ENCODE results near the gene SPTB.

SPTB gene

DNA sequence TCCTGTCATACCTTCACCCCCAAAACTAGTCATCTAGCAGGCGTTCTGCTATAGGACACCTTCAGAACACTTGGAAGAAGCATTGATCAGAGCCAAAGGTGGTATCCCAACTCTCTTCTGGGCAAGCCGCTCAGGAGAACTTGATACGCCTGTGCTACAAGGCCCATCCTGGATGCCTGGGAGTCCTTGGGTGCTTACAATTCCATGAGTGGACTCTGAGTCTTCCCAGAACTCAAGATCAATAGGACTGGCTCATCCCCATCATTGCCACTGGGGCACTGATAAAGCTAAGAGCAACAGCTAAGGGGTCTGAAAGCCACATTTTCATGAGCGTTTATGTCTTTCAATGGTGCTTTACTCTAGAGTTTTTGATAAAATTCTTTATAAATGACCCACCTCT is 1.9 kb downstream of the SPTB start:
- Histone ChIP-seq H3K4me3 (ENCODE audit: control insufficient read depth in 1 of 7, extremely low read depth in 1 of 7, insufficient read depth in 4 of 7, low read depth in 2 of 7, low read length in 6 of 7) (no peak overlapping the region), H3K4me1 (ENCODE audit: control extremely low read depth in 1 of 4, control insufficient read depth in 4 of 4, insufficient read depth in 4 of 4, low read length in 3 of 4) (peaks cover 0 to 21% (median 18%) of the 10 kb centered on the region in 4 experiments), H3K36me3 (ENCODE audit: control insufficient read depth in 4 of 4, insufficient read depth in 4 of 4, low read length in 3 of 4) (no peaks in the 10 kb centered on the region), H3K9me3 (ENCODE audit: control extremely low read depth in 1 of 5, control insufficient read depth in 4 of 5, insufficient read depth in 2 of 5, low read depth in 1 of 5, low read length in 4 of 5) (no peaks in the 10 kb centered on the region), H3K27ac (ENCODE audit: insufficient read depth in 1 of 2, low read depth in 1 of 2, low read length in 2 of 2, poor library complexity in 1 of 2, severe bottlenecking in 2 of 2) (no peak overlapping the region), H3K27me3 (replicated peaks in 2 of 5; ENCODE audit: control insufficient read depth in 4 of 5, insufficient read depth in 5 of 5, low read length in 4 of 5) (peaks cover 15 to 58% (median 33%) of the 10 kb centered on the region in 5 experiments)
- ChIA-PET CTCF (interaction anchor here (1.0 to 7.0 kb wide), 6 partner anchors 9 to 54 kb away, joined by 3 to 77 read pairs (median 11); no protein-coding TSS in a partner anchor), POLR2A (no interaction called here)
- WGBS (ENCODE audit: insufficient coverage), result 97% methylated on average over 4 of the region's 4 CpGs
- DNase-seq, result no peak

DNA sequence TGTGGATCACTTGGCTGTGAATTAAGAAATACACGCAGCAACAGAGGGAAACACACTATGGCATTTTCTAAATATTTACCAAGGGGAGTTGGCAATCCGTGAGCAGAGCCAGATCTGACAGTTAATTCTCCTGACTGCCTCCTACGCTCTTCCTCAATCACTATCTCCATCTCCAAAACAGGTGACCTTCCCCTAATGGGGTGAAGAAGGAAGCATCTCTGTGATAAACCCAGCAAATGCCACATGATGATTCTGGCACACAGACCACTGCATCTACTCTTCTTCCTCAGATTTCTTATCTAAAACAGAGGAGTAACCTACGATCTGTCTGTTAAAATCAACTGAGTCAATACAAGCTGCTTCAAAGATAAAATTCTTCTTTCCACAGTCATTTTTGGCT is 4.4 kb downstream of the SPTB start:
- H3K36me3 ChIP-seq (ENCODE audit: control insufficient read depth in 4 of 4, insufficient read depth in 4 of 4, low read length in 3 of 4), result no peaks in the 10 kb centered on the region
- H3K4me3 ChIP-seq (ENCODE audit: control insufficient read depth in 1 of 7, extremely low read depth in 1 of 7, insufficient read depth in 4 of 7, low read depth in 2 of 7, low read length in 6 of 7), result no peak overlapping the region
- peaks cover 0 to 15% (median 14%) of the 10 kb centered on the region in 4 experiments for H3K4me1 ChIP-seq (ENCODE audit: control extremely low read depth in 1 of 4, control insufficient read depth in 4 of 4, insufficient read depth in 4 of 4, low read length in 3 of 4)
- 94% methylated on average over 2 of the region's 4 CpGs for WGBS (ENCODE audit: insufficient coverage)
- H3K27ac ChIP-seq (ENCODE audit: insufficient read depth in 1 of 2, low read depth in 1 of 2, low read length in 2 of 2, poor library complexity in 1 of 2, severe bottlenecking in 2 of 2), result no peak overlapping the region
- no peaks in the 10 kb centered on the region for H3K9me3 ChIP-seq (ENCODE audit: control extremely low read depth in 1 of 5, control insufficient read depth in 4 of 5, insufficient read depth in 2 of 5, low read depth in 1 of 5, low read length in 4 of 5)
- POLR2A ChIA-PET, result no interaction called here
- H3K27me3 ChIP-seq (replicated peaks in 2 of 5; ENCODE audit: control insufficient read depth in 4 of 5, insufficient read depth in 5 of 5, low read length in 4 of 5), result peaks cover 5 to 35% (median 24%) of the 10 kb centered on the region in 5 experiments
- no peak for DNase-seq
- CTCF ChIA-PET, result interaction anchor here (0.9 to 1.2 kb wide), 2 partner anchors 10 to 17 kb away, joined by 4 to 11 read pairs; no protein-coding TSS in a partner anchor

DNA sequence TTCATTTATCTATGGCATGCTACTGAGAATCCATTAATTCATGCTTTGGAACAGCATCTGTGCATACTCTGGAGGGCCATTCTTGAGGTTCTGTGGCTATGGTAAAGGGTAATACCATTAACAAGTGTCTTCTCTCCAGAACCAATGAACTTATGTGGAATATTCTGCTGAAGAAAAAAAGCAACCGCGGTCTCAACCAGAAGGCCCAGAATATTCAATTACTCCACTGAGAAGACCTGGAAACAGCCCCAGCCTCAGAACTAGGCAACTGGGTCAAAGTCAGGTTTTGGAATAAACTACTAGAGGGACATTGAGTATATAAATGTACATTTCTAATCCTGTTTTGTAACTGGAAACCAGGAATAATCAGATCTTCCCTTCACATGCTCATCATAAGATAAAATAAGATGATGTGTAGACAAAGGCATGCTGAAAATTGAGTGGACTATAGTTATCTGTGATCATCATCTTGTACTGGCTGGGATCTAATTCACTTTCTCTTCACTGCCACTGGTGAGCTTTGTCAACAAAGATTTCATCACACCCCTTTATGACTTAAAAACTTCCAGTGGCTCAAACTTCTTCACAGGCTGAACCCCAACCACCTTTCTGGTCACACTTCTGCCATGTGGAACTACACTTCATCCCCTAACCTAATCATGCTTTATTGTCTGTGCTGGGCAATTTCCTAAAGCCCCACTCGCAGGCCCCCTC is 6.0 kb downstream of the SPTB start:
- H3K27me3 ChIP-seq (replicated peaks in 2 of 5; ENCODE audit: control insufficient read depth in 4 of 5, insufficient read depth in 5 of 5, low read length in 4 of 5), result peaks cover 5 to 21% (median 18%) of the 10 kb centered on the region in 5 experiments

DNA sequence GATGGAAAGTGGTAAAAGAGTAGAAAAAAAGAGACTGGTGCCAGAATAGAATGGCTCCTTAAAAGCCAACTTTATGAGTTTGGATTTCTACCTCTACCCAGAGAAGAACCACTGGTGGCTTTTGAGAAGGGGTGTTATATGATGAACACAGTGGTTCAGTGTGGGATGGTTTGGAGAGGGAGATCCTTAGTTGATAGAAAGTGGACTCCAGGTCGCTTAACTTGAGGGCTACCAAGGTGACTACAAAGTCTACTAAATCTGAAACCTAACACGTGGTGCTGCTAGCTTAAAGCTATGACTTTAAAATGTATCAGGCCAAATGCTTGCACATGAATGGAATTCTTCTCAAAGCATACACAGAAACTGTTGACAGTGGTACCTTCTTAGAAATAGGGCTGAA is 8.4 kb downstream of the SPTB start:
- Histone ChIP-seq H3K36me3 (ENCODE audit: control insufficient read depth in 4 of 4, insufficient read depth in 4 of 4, low read length in 3 of 4) (no peaks in the 10 kb centered on the region), H3K27me3 (replicated peaks in 2 of 5; ENCODE audit: control insufficient read depth in 4 of 5, insufficient read depth in 5 of 5, low read length in 4 of 5) (peaks cover 0 to 8% (median 1%) of the 10 kb centered on the region in 5 experiments), H3K27ac (ENCODE audit: insufficient read depth in 1 of 2, low read depth in 1 of 2, low read length in 2 of 2, poor library complexity in 1 of 2, severe bottlenecking in 2 of 2) (no peak overlapping the region), H3K4me3 (ENCODE audit: control insufficient read depth in 1 of 7, extremely low read depth in 1 of 7, insufficient read depth in 4 of 7, low read depth in 2 of 7, low read length in 6 of 7) (no peak overlapping the region), H3K4me1 (ENCODE audit: control extremely low read depth in 1 of 4, control insufficient read depth in 4 of 4, insufficient read depth in 4 of 4, low read length in 3 of 4) (peaks cover 0 to 10% (median 6%) of the 10 kb centered on the region in 4 experiments), H3K9me3 (ENCODE audit: control extremely low read depth in 1 of 5, control insufficient read depth in 4 of 5, insufficient read depth in 2 of 5, low read depth in 1 of 5, low read length in 4 of 5) (no peaks in the 10 kb centered on the region)
- CTCF ChIA-PET, result no interaction called here
- 100% methylated on average over 1 of the region's 2 CpGs for WGBS (ENCODE audit: insufficient coverage)
- POLR2A ChIA-PET, result no interaction called here
- no peak for DNase-seq

More for the DNA sequence above, 6.0 kb downstream of the SPTB start:
- no peak for DNase-seq
- Histone ChIP-seq H3K9me3 (ENCODE audit: control extremely low read depth in 1 of 5, control insufficient read depth in 4 of 5, insufficient read depth in 2 of 5, low read depth in 1 of 5, low read length in 4 of 5) (no peaks in the 10 kb centered on the region), H3K4me1 (ENCODE audit: control extremely low read depth in 1 of 4, control insufficient read depth in 4 of 4, insufficient read depth in 4 of 4, low read length in 3 of 4) (peaks cover 0 to 10% (median 6%) of the 10 kb centered on the region in 4 experiments), H3K27ac (ENCODE audit: insufficient read depth in 1 of 2, low read depth in 1 of 2, low read length in 2 of 2, poor library complexity in 1 of 2, severe bottlenecking in 2 of 2) (no peak overlapping the region), H3K4me3 (ENCODE audit: control insufficient read depth in 1 of 7, extremely low read depth in 1 of 7, insufficient read depth in 4 of 7, low read depth in 2 of 7, low read length in 6 of 7) (no peak overlapping the region), H3K36me3 (ENCODE audit: control insufficient read depth in 4 of 4, insufficient read depth in 4 of 4, low read length in 3 of 4) (no peaks in the 10 kb centered on the region)
- CTCF ChIA-PET, result no interaction called here
- POLR2A ChIA-PET, result no interaction called here
- 59% methylated on average over 3 of the region's 3 CpGs for WGBS (ENCODE audit: insufficient coverage)

DNA sequence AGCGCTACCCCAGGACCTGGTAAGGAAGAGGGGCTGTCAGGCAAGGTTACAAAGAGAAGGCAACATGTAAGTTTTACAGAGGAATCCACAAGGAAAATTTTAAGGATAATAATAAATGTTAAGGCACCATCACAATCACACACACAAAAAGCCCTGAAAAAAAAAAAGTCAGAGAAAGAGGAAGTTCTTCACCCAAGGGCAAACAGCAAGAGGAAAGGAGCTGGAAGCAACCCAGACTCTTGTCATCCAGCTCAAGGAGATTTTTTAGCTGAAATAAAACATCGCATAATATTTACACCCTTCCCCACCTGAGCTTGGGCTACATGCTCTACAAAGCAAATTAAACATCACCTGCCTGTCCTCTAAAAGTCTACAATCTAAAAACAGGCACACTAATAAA is 9.5 kb downstream of the SPTB start:
- H3K27ac ChIP-seq (ENCODE audit: insufficient read depth in 1 of 2, low read depth in 1 of 2, low read length in 2 of 2, poor library complexity in 1 of 2, severe bottlenecking in 2 of 2), result no peak overlapping the region
- POLR2A ChIA-PET, result interaction anchor here (0.6 to 0.7 kb wide), 5 partner anchors 10 to 55 kb away, joined by 3 to 4 read pairs (median 4); no protein-coding TSS in a partner anchor
- peaks cover 0 to 10% (median 6%) of the 10 kb centered on the region in 4 experiments for H3K4me1 ChIP-seq (ENCODE audit: control extremely low read depth in 1 of 4, control insufficient read depth in 4 of 4, insufficient read depth in 4 of 4, low read length in 3 of 4)
- CTCF ChIA-PET, result interaction anchor here (0.7 to 3.4 kb wide), 7 partner anchors 10 to 202 kb away, joined by 3 to 15 read pairs (median 3); partner anchors contain the start of gene SPTB
- no peaks in the 10 kb centered on the region for H3K36me3 ChIP-seq (ENCODE audit: control insufficient read depth in 4 of 4, insufficient read depth in 4 of 4, low read length in 3 of 4)
- no peaks in the 10 kb centered on the region for H3K9me3 ChIP-seq (ENCODE audit: control extremely low read depth in 1 of 5, control insufficient read depth in 4 of 5, insufficient read depth in 2 of 5, low read depth in 1 of 5, low read length in 4 of 5)
- peaks cover 0 to 1% (median 0%) of the 10 kb centered on the region in 5 experiments for H3K27me3 ChIP-seq (replicated peaks in 2 of 5; ENCODE audit: control insufficient read depth in 4 of 5, insufficient read depth in 5 of 5, low read length in 4 of 5)
- DNase-seq, result peak; percentile 41 to 79 (median 71)
- peak overlapping the region in 1 of 7 experiments; percentile 6 for H3K4me3 ChIP-seq (ENCODE audit: control insufficient read depth in 1 of 7, extremely low read depth in 1 of 7, insufficient read depth in 4 of 7, low read depth in 2 of 7, low read length in 6 of 7)
- 0% methylated on average over 1 of the region's 2 CpGs for WGBS (ENCODE audit: insufficient coverage)

DNA sequence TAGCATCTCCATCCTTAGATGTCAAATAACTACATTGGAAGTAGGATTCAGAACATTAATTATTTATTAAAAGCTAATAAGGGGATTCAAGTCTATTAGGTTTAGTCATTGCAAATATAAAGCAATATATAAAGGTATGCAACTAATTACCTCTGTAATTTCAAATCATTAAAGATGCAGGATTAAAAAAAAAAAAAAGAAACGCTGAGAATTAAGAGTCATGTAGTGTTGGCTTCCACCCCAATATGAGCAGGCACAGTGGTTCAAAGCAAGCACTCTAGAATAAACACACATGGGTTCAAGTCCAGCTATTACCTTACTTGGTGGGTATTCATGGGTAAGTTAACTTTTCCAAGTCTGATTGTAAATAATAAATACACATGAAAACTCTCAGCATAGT is 10.9 kb downstream of the SPTB start:
- ChIA-PET POLR2A (no interaction called here), CTCF (interaction anchor here (0.7 to 3.4 kb wide), 7 partner anchors 11 to 196 kb away, joined by 3 to 15 read pairs (median 4); partner anchors contain the start of gene SPTB)
- Histone ChIP-seq H3K4me1 (ENCODE audit: control extremely low read depth in 1 of 4, control insufficient read depth in 4 of 4, insufficient read depth in 4 of 4, low read length in 3 of 4) (peaks cover 0 to 10% (median 6%) of the 10 kb centered on the region in 4 experiments), H3K4me3 (ENCODE audit: control insufficient read depth in 1 of 7, extremely low read depth in 1 of 7, insufficient read depth in 4 of 7, low read depth in 2 of 7, low read length in 6 of 7) (no peak overlapping the region), H3K9me3 (ENCODE audit: control extremely low read depth in 1 of 5, control insufficient read depth in 4 of 5, insufficient read depth in 2 of 5, low read depth in 1 of 5, low read length in 4 of 5) (no peaks in the 10 kb centered on the region), H3K36me3 (ENCODE audit: control insufficient read depth in 4 of 4, insufficient read depth in 4 of 4, low read length in 3 of 4) (no peaks in the 10 kb centered on the region), H3K27ac (ENCODE audit: insufficient read depth in 1 of 2, low read depth in 1 of 2, low read length in 2 of 2, poor library complexity in 1 of 2, severe bottlenecking in 2 of 2) (no peak overlapping the region), H3K27me3 (replicated peaks in 2 of 5; ENCODE audit: control insufficient read depth in 4 of 5, insufficient read depth in 5 of 5, low read length in 4 of 5) (peaks cover 0 to 1% (median 0%) of the 10 kb centered on the region in 5 experiments)
- WGBS (ENCODE audit: insufficient coverage), result no CpG with 5 or more reads among the region's 1 CpG
- DNase-seq, result no peak

DNA sequence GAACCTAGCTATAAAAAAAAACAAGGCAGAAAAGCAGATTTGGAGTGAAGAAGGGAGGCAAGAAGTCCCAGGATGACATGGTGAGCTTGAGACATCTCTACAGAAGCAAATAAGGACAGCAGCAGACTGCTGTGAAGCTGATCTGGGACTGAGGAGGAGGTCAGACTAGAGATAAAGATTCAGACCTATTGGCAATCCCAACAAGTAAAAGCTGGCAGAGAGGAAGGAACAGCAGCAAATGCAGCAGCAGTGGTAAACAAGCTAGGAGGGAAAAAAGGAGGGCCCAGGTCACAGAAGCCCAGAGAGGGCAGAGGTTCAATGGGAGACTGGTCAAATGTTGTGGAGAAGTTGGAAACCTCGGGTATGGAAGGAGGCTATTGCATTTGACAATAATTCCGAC is 11.3 kb downstream of the SPTB start:
- ChIA-PET CTCF (interaction anchor here (0.8 to 3.4 kb wide), 3 partner anchors 11 to 43 kb away, joined by 3 to 15 read pairs (median 4); partner anchors contain the start of gene SPTB), POLR2A (no interaction called here)
- no peak for DNase-seq
- no peaks in the 10 kb centered on the region for H3K36me3 ChIP-seq (ENCODE audit: control insufficient read depth in 4 of 4, insufficient read depth in 4 of 4, low read length in 3 of 4)
- H3K27ac ChIP-seq (ENCODE audit: insufficient read depth in 1 of 2, low read depth in 1 of 2, low read length in 2 of 2, poor library complexity in 1 of 2, severe bottlenecking in 2 of 2), result no peak overlapping the region
- peaks cover 0 to 10% (median 6%) of the 10 kb centered on the region in 4 experiments for H3K4me1 ChIP-seq (ENCODE audit: control extremely low read depth in 1 of 4, control insufficient read depth in 4 of 4, insufficient read depth in 4 of 4, low read length in 3 of 4)
- H3K4me3 ChIP-seq (ENCODE audit: control insufficient read depth in 1 of 7, extremely low read depth in 1 of 7, insufficient read depth in 4 of 7, low read depth in 2 of 7, low read length in 6 of 7), result no peak overlapping the region
- no CpG with 5 or more reads among the region's 2 CpGs for WGBS (ENCODE audit: insufficient coverage)
- H3K27me3 ChIP-seq (replicated peaks in 2 of 5; ENCODE audit: control insufficient read depth in 4 of 5, insufficient read depth in 5 of 5, low read length in 4 of 5), result peaks cover 0 to 1% (median 0%) of the 10 kb centered on the region in 5 experiments
- no peaks in the 10 kb centered on the region for H3K9me3 ChIP-seq (ENCODE audit: control extremely low read depth in 1 of 5, control insufficient read depth in 4 of 5, insufficient read depth in 2 of 5, low read depth in 1 of 5, low read length in 4 of 5)
